Stimulated activated naive CD8-positive, alpha-beta T cell treated with anti-CD3 and anti-CD28 coated beads, Interleukin-15, Interleukin-2, amounts not matched to agents 100 ng/mL and 50 ng/mL, for 24 hours (primary cell): ENCODE data around the gene INO80E.

Experiments used
- H3K27ac Mint-ChIP-seq: one replicate; pipeline ENCODE4 v1.8.0; 2021; ENCODE audit warnings: mild to moderate bottlenecking, mixed read lengths
- H3K27me3 Mint-ChIP-seq: one replicate; pipeline ENCODE4 v1.8.0; 2021; ENCODE audit warnings: mixed read lengths
- H3K36me3 Mint-ChIP-seq: one replicate; pipeline ENCODE4 v1.8.0; 2021; ENCODE audit warnings: low read depth, mixed read lengths
- H3K4me1 Mint-ChIP-seq: one replicate; pipeline ENCODE4 v1.8.0; 2021; ENCODE audit warnings: low read depth, mixed read lengths
- H3K4me3 Mint-ChIP-seq: one replicate; pipeline ENCODE4 v1.8.0; 2021; ENCODE audit warnings: mild to moderate bottlenecking, mixed read lengths
- H3K9me3 Mint-ChIP-seq: one replicate; pipeline ENCODE4 v1.8.0; 2021; ENCODE audit warnings: mixed read lengths

The INO80E gene

DNA sequence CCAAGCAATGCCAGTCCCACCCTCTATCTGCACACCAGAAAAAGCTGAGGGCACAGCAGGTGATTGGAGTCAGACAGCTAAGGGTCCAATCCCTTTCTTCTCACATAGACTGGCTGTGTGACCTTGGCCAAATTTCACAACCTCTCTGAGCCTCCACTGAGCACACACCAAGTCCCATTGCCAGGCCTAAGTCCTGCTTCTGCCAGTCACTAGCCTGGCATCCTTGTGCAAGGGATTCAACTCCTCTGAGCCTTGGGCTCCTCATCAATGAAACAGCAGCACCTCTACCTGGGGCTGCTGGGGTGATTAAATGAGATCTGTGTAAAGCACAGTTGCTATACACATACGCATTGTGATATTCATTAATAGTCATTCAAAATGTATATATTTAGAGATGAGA, 50.5 kb downstream of the INO80E start:
- Mint-ChIP-seq H3K27ac (no peak overlapping the region), H3K36me3 (no peaks in the 10 kb centered on the region), H3K4me3 (no peak overlapping the region), H3K27me3 (no peaks in the 10 kb centered on the region), H3K4me1 (peaks cover 2% of the 10 kb centered on the region), H3K9me3 (no peaks in the 10 kb centered on the region)

DNA sequence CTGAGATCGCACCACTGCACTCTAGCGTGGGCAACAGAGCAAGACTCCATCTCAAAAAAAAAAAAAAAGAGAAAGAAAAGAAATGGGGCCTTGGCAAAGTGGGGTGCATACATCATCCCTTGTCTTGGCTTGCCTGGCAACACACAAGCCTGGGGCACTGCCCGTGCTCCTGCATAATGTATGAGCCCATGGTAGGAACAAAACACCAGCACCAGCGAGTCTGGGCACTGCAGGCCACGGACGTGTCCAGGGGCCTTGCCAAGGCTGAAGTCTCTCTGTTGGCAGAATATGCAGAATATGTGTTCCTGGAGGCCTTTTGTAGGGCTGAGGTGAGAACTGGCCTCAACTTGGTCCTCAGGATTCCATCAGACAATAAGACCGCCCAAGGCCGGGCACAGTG, 53.8 kb downstream of the INO80E start:
- Mint-ChIP-seq H3K4me1 (peaks cover 13% of the 10 kb centered on the region), H3K9me3 (no peaks in the 10 kb centered on the region), H3K4me3 (no peak overlapping the region), H3K27ac (no peak overlapping the region), H3K27me3 (no peaks in the 10 kb centered on the region), H3K36me3 (no peaks in the 10 kb centered on the region)

GRCh38 chr16:30051518-30051917, 55.5 kb downstream of the INO80E start:
- peak overlapping the region; percentile 67 for H3K4me3 Mint-ChIP-seq
- peaks cover 13% of the 10 kb centered on the region for H3K4me1 Mint-ChIP-seq
- no peaks in the 10 kb centered on the region for H3K9me3 Mint-ChIP-seq
- no peaks in the 10 kb centered on the region for H3K27me3 Mint-ChIP-seq
- no peak overlapping the region for H3K27ac Mint-ChIP-seq
- H3K36me3 Mint-ChIP-seq = no peaks in the 10 kb centered on the region

DNA sequence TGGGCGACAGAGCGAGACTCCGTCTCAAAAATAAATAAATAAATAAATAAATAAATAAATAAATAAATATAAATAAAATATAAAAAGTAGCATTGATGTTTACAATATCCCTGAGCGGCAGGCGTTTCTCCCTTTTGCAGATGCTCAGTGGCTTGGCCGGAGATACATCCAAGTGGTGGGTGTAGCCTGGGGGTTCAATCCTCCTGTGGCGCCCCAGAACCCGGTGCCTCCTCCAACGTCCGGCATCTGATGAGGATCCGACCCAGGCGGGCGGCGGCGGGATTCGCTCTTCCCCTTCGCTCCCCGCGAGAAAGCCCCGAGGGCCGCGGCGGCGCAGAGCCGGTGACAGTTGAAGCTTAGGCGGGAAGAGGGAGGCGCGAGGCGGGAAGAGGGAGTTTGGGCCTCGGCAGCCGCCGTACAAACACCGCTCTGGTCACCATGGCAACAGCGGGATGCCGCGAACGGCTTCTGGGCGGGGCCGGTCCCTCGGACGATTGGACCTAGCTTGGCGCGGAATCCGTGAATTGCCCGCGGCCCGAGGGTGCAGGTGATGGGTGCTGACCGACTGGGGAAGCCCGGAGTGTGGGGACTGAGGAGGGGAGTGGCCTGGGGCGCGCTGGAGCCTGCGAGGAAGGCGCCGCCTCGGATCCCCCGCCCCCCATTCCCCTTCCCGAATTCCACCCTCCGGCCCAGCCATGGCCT, 56.8 kb downstream of the INO80E start:
- H3K27ac Mint-ChIP-seq = peak overlapping the region; percentile 77
- no peaks in the 10 kb centered on the region for H3K9me3 Mint-ChIP-seq
- H3K27me3 Mint-ChIP-seq = no peaks in the 10 kb centered on the region
- peaks cover 13% of the 10 kb centered on the region for H3K4me1 Mint-ChIP-seq
- peak overlapping the region; percentile 83 for H3K4me3 Mint-ChIP-seq
- H3K36me3 Mint-ChIP-seq = no peaks in the 10 kb centered on the region

GRCh38 chr16:30053376-30054015, 57.5 kb downstream of the INO80E start:
- Mint-ChIP-seq H3K4me1 (peaks cover 13% of the 10 kb centered on the region), H3K27ac (peak overlapping the region; percentile 26)

GRCh38 chr16:30054451-30054850, 58.4 kb downstream of the INO80E start:
- H3K27me3 Mint-ChIP-seq = no peaks in the 10 kb centered on the region
- no peaks in the 10 kb centered on the region for H3K36me3 Mint-ChIP-seq

More at GRCh38 chr16:30053376-30054015, 57.5 kb downstream of the INO80E start:
- Mint-ChIP-seq H3K9me3 (no peaks in the 10 kb centered on the region), H3K4me3 (peak overlapping the region; percentile 83), H3K36me3 (no peaks in the 10 kb centered on the region), H3K27me3 (no peaks in the 10 kb centered on the region)

GRCh38 chr16:30054959-30055553, 59.0 kb downstream of the INO80E start:
- peaks cover 13% of the 10 kb centered on the region for H3K4me1 Mint-ChIP-seq
- no peak overlapping the region for H3K27ac Mint-ChIP-seq
- no peaks in the 10 kb centered on the region for H3K27me3 Mint-ChIP-seq
- H3K36me3 Mint-ChIP-seq = no peaks in the 10 kb centered on the region
- H3K9me3 Mint-ChIP-seq = no peaks in the 10 kb centered on the region
- no peak overlapping the region for H3K4me3 Mint-ChIP-seq

More at GRCh38 chr16:30054451-30054850, 58.4 kb downstream of the INO80E start:
- H3K4me3 Mint-ChIP-seq = peak overlapping the region; percentile 42
- H3K27ac Mint-ChIP-seq = no peak overlapping the region
- H3K4me1 Mint-ChIP-seq = peaks cover 13% of the 10 kb centered on the region
- no peaks in the 10 kb centered on the region for H3K9me3 Mint-ChIP-seq
